CMK (cell line): ENCODE data around the gene GCG.

Experiments
- DNase-seq: peaks from one replicate; pipeline ENCODE4 v3.0.0-alpha.2; 2010; ENCODE audit warnings: low read depth

GCG gene

DNA sequence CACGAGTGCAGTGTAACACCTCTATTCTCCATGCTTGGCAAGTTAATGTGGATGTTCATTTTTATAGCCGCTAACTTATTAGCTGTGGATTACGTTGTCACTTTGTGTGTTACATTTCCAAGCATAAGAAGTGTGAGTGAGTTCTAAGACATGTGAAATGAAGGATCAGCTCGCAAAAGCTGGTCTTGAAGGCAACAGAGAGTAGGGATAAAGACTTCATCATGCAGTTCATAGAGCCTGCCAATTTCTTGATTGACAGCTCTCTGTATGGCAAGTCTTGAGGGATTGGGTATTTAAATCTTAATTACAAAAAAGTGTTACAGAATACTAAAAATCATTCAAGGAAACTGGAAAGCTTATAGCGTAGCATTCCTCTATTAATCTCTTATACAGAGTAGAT lies 52.2 kb downstream of the GCG start:
- no peak for DNase-seq
